Neural progenitor cell (in vitro differentiated cells): Measurements from ENCODE around the gene ACVR1. TPM values are rescaled to one million over a fixed set of nuclear protein-coding genes. Genes with fewer than 3 reads are reported as not detected.

Source experiments
- DNase-seq: peaks from one replicate; pipeline ENCODE4 v3.0.0-alpha.2; 2016; ENCODE audit warnings: low spot score
- H2AFZ ChIP-seq: fragments of 200-600 bp; sonication (generic); replicated peaks from 2 replicates; pipeline ENCODE4 v1.6.1; 2016; ENCODE audit warnings: antibody characterized with exemption
- H3F3A ChIP-seq: fragments of 200-600 bp; sonication (generic); 2 replicates; pipeline ENCODE4 v1.6.1; 2016; ENCODE audit warnings: antibody characterized with exemption, low read depth
- H3K27ac ChIP-seq: fragments of 200-600 bp; sonication (generic); 2 replicates; pipeline ENCODE4 v1.5.1; 2016; ENCODE audit warnings: mild to moderate bottlenecking
- H3K27me3 ChIP-seq: fragments of 200-600 bp; sonication (generic); 2 replicates; pipeline ENCODE4 v1.6.1; 2016; ENCODE audit warnings: mild to moderate bottlenecking, moderate library complexity
- H3K36me3 ChIP-seq: fragments of 200-600 bp; sonication (generic); 2 replicates; pipeline ENCODE4 v1.5.1; 2016
- H3K4me1 ChIP-seq: fragments of 200-600 bp; sonication (generic); 2 replicates; pipeline ENCODE4 v1.6.1; 2016; ENCODE audit warnings: mixed run types
- H3K4me2 ChIP-seq: fragments of 200-600 bp; sonication (generic); 2 replicates; pipeline ENCODE4 v1.6.1; 2016
- H3K4me3 ChIP-seq: fragments of 200-600 bp; sonication (generic); 2 replicates; pipeline ENCODE4 v1.5.1; 2016
- H3K79me2 ChIP-seq: fragments of 200-600 bp; sonication (generic); 2 replicates; pipeline ENCODE4 v1.6.1; 2016; ENCODE audit warnings: low read depth
- H3K9ac ChIP-seq: fragments of 200-600 bp; sonication (generic); 2 replicates; pipeline ENCODE4 v1.6.1; 2016
- H3K9me3 ChIP-seq: fragments of 200-600 bp; sonication (generic); 2 replicates; pipeline ENCODE4 v1.5.1; 2016; ENCODE audit warnings: low read depth
- H4K20me1 ChIP-seq: fragments of 200-600 bp; sonication (generic); 2 replicates; pipeline ENCODE4 v1.6.1; 2016; ENCODE audit warnings: low read depth
- H3K27ac Mint-ChIP-seq: 3 replicates; pipeline ENCODE4 v1.8.0; 2021; ENCODE audit warnings: mixed read lengths
- H3K27me3 Mint-ChIP-seq: 2 replicates; pipeline ENCODE4 v1.8.0; 2022; ENCODE audit warnings: low read depth, mild to moderate bottlenecking, inconsistent platforms, moderate library complexity, mixed read lengths; ENCODE audit not compliant: insufficient read depth
- H3K36me3 Mint-ChIP-seq: 3 replicates; pipeline ENCODE4 v1.8.0; 2021; ENCODE audit warnings: mixed read lengths
- H3K4me1 Mint-ChIP-seq: 3 replicates; pipeline ENCODE4 v1.8.0; 2021; ENCODE audit warnings: mixed read lengths
- H3K4me3 Mint-ChIP-seq: 3 replicates; pipeline ENCODE4 v1.8.0; 2021; ENCODE audit warnings: mild to moderate bottlenecking, moderate library complexity, mixed read lengths
- H3K9me3 Mint-ChIP-seq: 3 replicates; pipeline ENCODE4 v1.8.0; 2020; ENCODE audit warnings: mixed read lengths
- EZH2 ChIP-seq: fragments of 200-600 bp; sonication (generic); IDR thresholded peaks from 2 replicates; pipeline ENCODE4 v1.6.1; 2017; ENCODE audit warnings: antibody characterized with exemption, mild to moderate bottlenecking, moderate library complexity
- EZH2phosphoT487 ChIP-seq: fragments of 200-600 bp; sonication (generic); IDR thresholded peaks from 2 replicates; pipeline ENCODE4 v1.6.1; 2017; ENCODE audit warnings: antibody characterized with exemption
- total RNA-seq: library from RNA; depleted of rRNA; stranded (reverse); fragments of >200 nt; gene quantifications from 2 replicates; pipeline ENCODE4 v1.2.3, GENCODE V29; 2015; ENCODE audit warnings: low replicate concordance
- TF ChIP-seq, protein P1 (sequence below): fragments of 200-600 bp; sonication (generic); IDR thresholded peaks from 2 replicates; pipeline ENCODE4 v1.5.1; 2017; ENCODE audit warnings: antibody characterized with exemption, mild to moderate bottlenecking

ACVR1 gene
- total RNA-seq, 1 donor from 2014 or later = 14.0 TPM

DNA sequence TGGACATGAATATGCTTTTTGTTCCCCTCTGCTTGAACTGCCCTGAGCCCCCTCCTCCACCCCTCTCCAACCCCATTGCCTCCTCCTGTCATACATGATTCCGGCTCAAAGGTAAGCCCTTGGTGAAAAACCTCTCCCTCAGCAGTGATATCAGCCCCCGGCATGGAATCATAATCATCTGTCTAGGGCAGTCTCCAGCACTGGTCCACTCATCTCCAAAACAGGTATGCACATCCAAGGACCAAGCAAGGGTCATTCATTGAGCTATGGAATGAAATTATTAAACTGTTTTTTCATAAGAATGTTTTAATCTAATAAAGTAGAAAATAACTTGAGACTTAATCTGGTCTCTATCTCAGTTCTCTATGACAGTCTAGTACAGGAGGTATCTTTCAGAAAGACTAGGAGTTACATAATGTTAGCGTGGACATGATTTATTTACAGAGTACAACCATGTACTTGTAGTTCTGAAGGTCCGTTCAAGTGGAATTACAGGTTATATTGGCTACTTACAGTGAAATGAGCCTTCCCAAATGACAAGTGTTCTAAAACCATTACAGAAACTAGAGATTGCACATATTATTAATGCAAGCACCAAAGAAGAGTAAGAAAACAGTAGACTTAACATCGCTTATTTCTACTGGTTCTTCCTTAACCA is 75.2 kb downstream of the ACVR1 start:
- peaks cover 2% of the 10 kb centered on the region for H3K36me3 Mint-ChIP-seq
- H3K27me3 Mint-ChIP-seq = no peaks in the 10 kb centered on the region
- Histone ChIP-seq H3K27me3 (no peaks in the 10 kb centered on the region), H3K79me2 (no peaks in the 10 kb centered on the region), H3K4me2 (no peak overlapping the region), H3K4me3 (no peak overlapping the region), H3K4me1 (no peaks in the 10 kb centered on the region), H3K9ac (no peak overlapping the region), H4K20me1 (no peaks in the 10 kb centered on the region), H3F3A (no peaks in the 10 kb centered on the region), H3K9me3 (no peaks in the 10 kb centered on the region), H3K27ac (no peak overlapping the region), H3K36me3 (no peaks in the 10 kb centered on the region), H2AFZ (no peak overlapping the region)
- no peak overlapping the region for H3K27ac Mint-ChIP-seq
- no peak overlapping the region for H3K4me3 Mint-ChIP-seq
- no peak for TF ChIP-seq EZH2phosphoT487
- TF ChIP-seq, protein P1, sequence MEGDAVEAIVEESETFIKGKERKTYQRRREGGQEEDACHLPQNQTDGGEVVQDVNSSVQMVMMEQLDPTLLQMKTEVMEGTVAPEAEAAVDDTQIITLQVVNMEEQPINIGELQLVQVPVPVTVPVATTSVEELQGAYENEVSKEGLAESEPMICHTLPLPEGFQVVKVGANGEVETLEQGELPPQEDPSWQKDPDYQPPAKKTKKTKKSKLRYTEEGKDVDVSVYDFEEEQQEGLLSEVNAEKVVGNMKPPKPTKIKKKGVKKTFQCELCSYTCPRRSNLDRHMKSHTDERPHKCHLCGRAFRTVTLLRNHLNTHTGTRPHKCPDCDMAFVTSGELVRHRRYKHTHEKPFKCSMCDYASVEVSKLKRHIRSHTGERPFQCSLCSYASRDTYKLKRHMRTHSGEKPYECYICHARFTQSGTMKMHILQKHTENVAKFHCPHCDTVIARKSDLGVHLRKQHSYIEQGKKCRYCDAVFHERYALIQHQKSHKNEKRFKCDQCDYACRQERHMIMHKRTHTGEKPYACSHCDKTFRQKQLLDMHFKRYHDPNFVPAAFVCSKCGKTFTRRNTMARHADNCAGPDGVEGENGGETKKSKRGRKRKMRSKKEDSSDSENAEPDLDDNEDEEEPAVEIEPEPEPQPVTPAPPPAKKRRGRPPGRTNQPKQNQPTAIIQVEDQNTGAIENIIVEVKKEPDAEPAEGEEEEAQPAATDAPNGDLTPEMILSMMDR = no peak
- no peak for TF ChIP-seq EZH2
- H3K4me1 Mint-ChIP-seq = no peaks in the 10 kb centered on the region
- H3K9me3 Mint-ChIP-seq = no peaks in the 10 kb centered on the region
- DNase-seq = no peak

DNA sequence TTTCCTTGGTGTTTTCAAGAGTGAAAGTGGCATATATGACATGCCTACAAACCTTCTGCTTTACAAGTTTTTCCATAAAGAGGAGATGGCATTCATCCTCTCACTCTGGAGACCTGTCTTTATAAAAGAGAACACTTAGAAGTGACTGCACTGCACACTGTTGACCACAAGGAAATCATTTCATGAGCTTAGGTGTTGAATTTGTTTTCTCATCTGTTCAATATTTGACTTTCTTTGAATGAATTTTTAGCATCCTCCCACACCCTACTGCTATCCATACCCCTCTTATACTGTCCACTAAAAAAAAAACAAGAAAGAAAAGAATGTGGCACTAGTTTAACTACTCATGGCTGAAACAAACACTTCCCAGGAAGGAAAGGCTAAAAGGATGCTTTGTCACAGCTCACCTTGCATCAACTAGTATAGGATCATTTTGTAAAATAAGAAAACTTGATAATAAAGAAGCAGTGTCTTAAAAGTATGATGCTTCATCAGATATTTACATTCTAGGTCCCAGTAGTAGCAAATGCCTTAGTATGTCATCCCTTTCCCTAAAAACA is 83.0 kb downstream of the ACVR1 start:
- no peak overlapping the region for H3K27ac ChIP-seq
- H3K4me1 ChIP-seq = peaks cover 37% of the 10 kb centered on the region
- H3K9me3 ChIP-seq = no peaks in the 10 kb centered on the region
- H3K27me3 Mint-ChIP-seq = no peaks in the 10 kb centered on the region
- peaks cover 25% of the 10 kb centered on the region for H3K4me1 Mint-ChIP-seq
- H3K36me3 Mint-ChIP-seq = peaks cover 3% of the 10 kb centered on the region
- no peak for DNase-seq
- H2AFZ ChIP-seq = no peak overlapping the region
- TF ChIP-seq, protein P1 = peak; percentile 47
- TF ChIP-seq EZH2phosphoT487 = no peak
- H4K20me1 ChIP-seq = no peaks in the 10 kb centered on the region
- H3K4me2 ChIP-seq = no peak overlapping the region
- no peaks in the 10 kb centered on the region for H3K79me2 ChIP-seq
- no peak overlapping the region for H3K9ac ChIP-seq
- no peaks in the 10 kb centered on the region for H3K36me3 ChIP-seq
- no peaks in the 10 kb centered on the region for H3K27me3 ChIP-seq
- H3K27ac Mint-ChIP-seq = no peak overlapping the region
- no peak overlapping the region for H3K4me3 Mint-ChIP-seq
- H3F3A ChIP-seq = no peaks in the 10 kb centered on the region
- H3K9me3 Mint-ChIP-seq = no peaks in the 10 kb centered on the region
- H3K4me3 ChIP-seq = no peak overlapping the region

DNA sequence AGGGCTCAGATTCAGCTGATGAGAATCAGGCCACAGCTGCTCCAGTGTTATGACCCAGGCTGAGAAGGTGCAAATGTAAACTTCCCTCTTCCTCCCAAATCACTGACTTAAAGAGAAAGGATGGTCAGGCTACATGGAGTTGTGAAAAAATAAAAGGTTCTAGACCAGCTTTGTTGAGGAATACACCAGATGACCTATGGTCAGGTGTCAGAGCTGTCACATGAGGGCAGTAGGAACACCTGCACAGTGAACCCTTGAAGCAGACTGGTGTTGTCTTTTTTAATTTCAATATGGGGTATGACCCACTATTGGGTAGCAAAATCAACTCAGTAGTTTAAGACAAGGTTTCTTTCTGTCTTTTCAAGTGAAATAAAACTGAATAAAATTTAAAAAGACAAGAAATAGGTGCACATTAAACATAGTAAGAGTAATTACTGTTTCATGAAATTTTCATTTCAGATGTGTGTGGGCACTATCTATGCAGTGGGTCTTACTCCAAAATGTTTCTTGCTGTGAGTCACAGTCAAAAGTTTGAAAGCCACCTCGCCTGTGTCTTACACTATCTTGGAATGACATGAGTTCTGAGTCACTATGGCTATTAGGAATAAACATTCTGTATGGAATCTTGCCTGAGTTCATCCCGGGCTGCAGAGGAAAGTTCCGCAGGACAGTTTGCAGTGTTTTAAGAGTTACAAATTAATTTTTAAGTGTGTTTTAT is 83.6 kb downstream of the ACVR1 start:
- Histone ChIP-seq H3K27ac (no peak overlapping the region), H3K9me3 (no peaks in the 10 kb centered on the region), H3K4me3 (no peak overlapping the region), H3K79me2 (no peaks in the 10 kb centered on the region), H2AFZ (no peak overlapping the region), H3K9ac (no peak overlapping the region), H4K20me1 (no peaks in the 10 kb centered on the region), H3K27me3 (no peaks in the 10 kb centered on the region), H3K4me1 (peaks cover 40% of the 10 kb centered on the region), H3K36me3 (no peaks in the 10 kb centered on the region), H3F3A (no peaks in the 10 kb centered on the region), H3K4me2 (no peak overlapping the region)
- Mint-ChIP-seq H3K9me3 (no peaks in the 10 kb centered on the region), H3K36me3 (peaks cover 6% of the 10 kb centered on the region), H3K4me3 (no peak overlapping the region), H3K4me1 (peaks cover 29% of the 10 kb centered on the region), H3K27me3 (no peaks in the 10 kb centered on the region), H3K27ac (no peak overlapping the region)
- TF ChIP-seq EZH2phosphoT487 = no peak
- no peak for TF ChIP-seq EZH2
- TF ChIP-seq, protein P1 = no peak
- DNase-seq = no peak
